CD14-positive monocyte (primary cell): ENCODE results near the gene NFE2L3. TPM values are rescaled to one million over a fixed set of nuclear protein-coding genes. Genes with fewer than 3 reads are reported as not detected.

ENCODE experiments used
- DNase-seq, 3 donors: peaks; one replicate each; pipeline ENCODE4 v3.0.0-alpha.2; 2011 to 2022
- H2AFZ ChIP-seq: 2 replicates; pipeline ENCODE4 v1.6.0; 2012; ENCODE audit warnings: mild to moderate bottlenecking, low read depth, low read length, inconsistent platforms; ENCODE audit not compliant: insufficient read depth, poor library complexity, severe bottlenecking
- H3K27ac ChIP-seq, 2 donors: 1 replicate in 1 of 2; 2 replicates in 1 of 2; pipeline ENCODE4 v1.5.1; 2012 to 2013; ENCODE audit warnings: low read length in 2 of 2, control low read depth in 1 of 2, inconsistent platforms in 1 of 2, low read depth in 1 of 2, mild to moderate bottlenecking in 1 of 2
- H3K27me3 ChIP-seq, 2 donors: one replicate each; pipeline versions ENCODE4 v1.6.0 to v1.6.1; 2011 to 2013; ENCODE audit warnings: low read length in 2 of 2; ENCODE audit not compliant: control insufficient read depth in 2 of 2, insufficient read depth in 2 of 2
- H3K36me3 ChIP-seq, 2 donors: replicated peaks in 1 of 2; 1 replicate in 1 of 2; 2 replicates in 1 of 2; pipeline versions ENCODE4 v1.5.1 to v1.6.1; 2012 to 2013; ENCODE audit warnings: low read length in 2 of 2, control low read depth in 1 of 2, inconsistent platforms in 1 of 2, mild to moderate bottlenecking in 1 of 2; ENCODE audit not compliant: insufficient read depth in 2 of 2, control insufficient read depth in 1 of 2
- H3K4me1 ChIP-seq, 2 donors: 1 replicate in 1 of 2; 2 replicates in 1 of 2; pipeline versions ENCODE4 v1.5.1 to v1.6.1; 2012 to 2013; ENCODE audit warnings: low read length in 2 of 2, control low read depth in 1 of 2, inconsistent platforms in 1 of 2, mild to moderate bottlenecking in 1 of 2, moderate library complexity in 1 of 2; ENCODE audit not compliant: insufficient read depth in 2 of 2, control insufficient read depth in 1 of 2
- H3K4me2 ChIP-seq: replicated peaks from 2 replicates; pipeline ENCODE3; 2012; ENCODE audit warnings: low read length, moderate library complexity, mild to moderate bottlenecking; ENCODE audit not compliant: poor library complexity, severe bottlenecking; ENCODE audit errors: extremely low read depth
- H3K4me3 ChIP-seq, 3 experiments: fragments of 200-600 bp in 1 of 3; sonication (generic) in 1 of 3; replicated peaks in 1 of 3; 1 replicate in 2 of 3; 2 replicates in 1 of 3; pipeline ENCODE4 v1.5.1; 2011 to 2013; ENCODE audit warnings: low read length in 3 of 3, mild to moderate bottlenecking in 3 of 3, control low read depth in 2 of 3, low read depth in 2 of 3, inconsistent platforms in 1 of 3, moderate library complexity in 1 of 3
- H3K79me2 ChIP-seq: 2 replicates; pipeline ENCODE4 v1.6.0; 2012; ENCODE audit warnings: mild to moderate bottlenecking, control low read depth, inconsistent platforms, low read length, moderate library complexity; ENCODE audit not compliant: insufficient read depth
- H3K9ac ChIP-seq: 2 replicates; pipeline ENCODE4 v1.6.0; 2017; ENCODE audit warnings: low read length, mild to moderate bottlenecking; ENCODE audit not compliant: insufficient read depth, poor library complexity, severe bottlenecking
- H3K9me3 ChIP-seq, 2 donors: replicated peaks in 1 of 2; 1 replicate in 1 of 2; 2 replicates in 1 of 2; pipeline versions ENCODE4 v1.5.1 to v1.6.1; 2012 to 2013; ENCODE audit warnings: low read length in 2 of 2, control low read depth in 1 of 2; ENCODE audit not compliant: control insufficient read depth in 1 of 2, insufficient read depth in 1 of 2
- H4K20me1 ChIP-seq: 2 replicates; pipeline ENCODE4 v1.6.0; 2012; ENCODE audit warnings: mild to moderate bottlenecking, low read length, control low read depth, moderate library complexity; ENCODE audit not compliant: insufficient read depth
- H3K27ac Mint-ChIP-seq, 7 donors: one replicate each; pipeline ENCODE4 v1.8.0; 2020; ENCODE audit warnings: mild to moderate bottlenecking in 7 of 7, mixed read lengths in 7 of 7, moderate library complexity in 6 of 7, inconsistent platforms in 2 of 7
- H3K27me3 Mint-ChIP-seq, 3 donors: one replicate each; pipeline ENCODE4 v1.8.0; 2021 to 2022; ENCODE audit warnings: low read depth in 3 of 3, mild to moderate bottlenecking in 3 of 3, mixed read lengths in 3 of 3, moderate library complexity in 3 of 3, inconsistent platforms in 1 of 3
- H3K36me3 Mint-ChIP-seq, 2 donors: one replicate each; pipeline ENCODE4 v1.8.0; 2020; ENCODE audit warnings: mixed read lengths in 2 of 2, inconsistent platforms in 1 of 2, mild to moderate bottlenecking in 1 of 2
- H3K4me1 Mint-ChIP-seq: one replicate; pipeline ENCODE4 v1.8.0; 2020; ENCODE audit warnings: mild to moderate bottlenecking, mixed read lengths
- H3K4me3 Mint-ChIP-seq, 2 donors: one replicate each; pipeline ENCODE4 v1.8.0; 2020; ENCODE audit warnings: mild to moderate bottlenecking in 2 of 2, mixed read lengths in 2 of 2, moderate library complexity in 1 of 2
- H3K9me3 Mint-ChIP-seq, 7 donors: one replicate each; pipeline ENCODE4 v1.8.0; 2020 to 2022; ENCODE audit warnings: mixed read lengths in 7 of 7, mild to moderate bottlenecking in 6 of 7, moderate library complexity in 6 of 7, inconsistent platforms in 2 of 7
- CTCF ChIP-seq: fragments of 200-600 bp; IDR thresholded peaks from one replicate; pipeline ENCODE4 v1.8.0; 2022; ENCODE audit warnings: antibody characterized with exemption, mild to moderate bottlenecking
- WGBS: methylation state at CpG from one replicate; pipeline ENCODE4 v1.1.5; 2013; ENCODE audit warnings: missing lambda C conversion rate; ENCODE audit not compliant: insufficient coverage; 5-methylcytosine and 5-hydroxymethylcytosine counted together
- intact Hi-C, 2 donors: fragments of 100-400 bp; cut with micrococcal nuclease; formaldehyde crosslinking; loops; one replicate each; pipeline versions ENCODE4 v1.15.0 to v1.15.1; 2023
- polyA plus RNA-seq, 3 donors: library from polyadenylated mRNA; depleted of rRNA in 1 of 3; unstranded in 2 of 3; stranded (reverse) in 1 of 3; fragments of 300-500 nt in 2 of 3; fragments of >200 nt in 1 of 3; fragmentation: Illumina TruSeq in 2 of 3; gene quantifications; 1 replicate in 2 of 3; 2 replicates in 1 of 3; pipeline ENCODE4 v1.2.3, GENCODE V29; 2012 to 2021

Gene NFE2L3
- polyA plus RNA-seq, 3 donors = 4.4 to 17.2 (median 10.6) TPM

GRCh38 chr7:26197153-26198115 is 45.4 kb downstream of the NFE2L3 start:
- Mint-ChIP-seq H3K27me3 (peaks cover 0 to 4% (median 0%) of the 10 kb centered on the region in 3 donors), H3K36me3 (peaks cover 58 to 61% of the 10 kb centered on the region in 2 donors), H3K27ac (peak overlapping the region; percentile 68 to 100 (median 95)), H3K9me3 (peaks cover 0 to 6% (median 2%) of the 10 kb centered on the region in 7 donors), H3K4me1 (peaks cover 45% of the 10 kb centered on the region), H3K4me3 (peak overlapping the region; percentile 99 to 100)
- Histone ChIP-seq H2AFZ (no peak overlapping the region), H3K9me3 (no peaks in the 10 kb centered on the region), H4K20me1 (peaks cover 81% of the 10 kb centered on the region), H3K9ac (peak overlapping the region; percentile 91), H3K79me2 (peaks cover 91% of the 10 kb centered on the region), H3K27ac (peak overlapping the region in 1 of 2 donors; percentile 93), H3K4me3 (peak overlapping the region; percentile 65 to 99 (median 67)), H3K4me2 (peak overlapping the region; percentile 84), H3K36me3 (peaks cover 48 to 49% of the 10 kb centered on the region in 2 donors), H3K4me1 (peaks cover 45 to 52% of the 10 kb centered on the region in 2 donors), H3K27me3 (no peaks in the 10 kb centered on the region)
- WGBS = 33% methylated on average over 3 of the region's 5 CpGs
- TF ChIP-seq CTCF = no peak
- DNase-seq = peak; percentile 67 to 92 (median 85)
- intact Hi-C loops = loop anchor here (2.0 to 10.0 kb wide), 6 partner anchors 40 to 305 kb away; partner anchors contain the start of gene NFE2L3 (in 1 of the 2)

- peak overlapping the region; percentile 99 to 100 for H3K4me3 Mint-ChIP-seq
- H3K9me3 Mint-ChIP-seq = peaks cover 0 to 6% (median 2%) of the 10 kb centered on the region in 7 donors
- Histone ChIP-seq H4K20me1 (peaks cover 73% of the 10 kb centered on the region), H3K27me3 (no peaks in the 10 kb centered on the region), H3K9me3 (no peaks in the 10 kb centered on the region), H3K4me1 (peaks cover 45 to 52% of the 10 kb centered on the region in 2 donors), H3K4me2 (peak overlapping the region; percentile 84), H3K36me3 (peaks cover 40 to 41% of the 10 kb centered on the region in 2 donors), H3K4me3 (peak overlapping the region; percentile 65 to 99 (median 67)), H2AFZ (no peak overlapping the region), H3K27ac (peak overlapping the region in 1 of 2 donors; percentile 93), H3K79me2 (peaks cover 91% of the 10 kb centered on the region), H3K9ac (peak overlapping the region; percentile 91)
- H3K36me3 Mint-ChIP-seq = peaks cover 50 to 52% of the 10 kb centered on the region in 2 donors
- TF ChIP-seq CTCF = peak; percentile 99
- intact Hi-C loops = loop anchor here (2.0 to 10.0 kb wide), 6 partner anchors 41 to 306 kb away; partner anchors contain the start of gene NFE2L3 (in 1 of the 2)
- H3K27ac Mint-ChIP-seq = peak overlapping the region; percentile 30 to 100 (median 99)
- H3K27me3 Mint-ChIP-seq = peaks cover 0 to 4% (median 0%) of the 10 kb centered on the region in 3 donors
- DNase-seq = peak in 1 of 3 donors; percentile 45
- peaks cover 42% of the 10 kb centered on the region for H3K4me1 Mint-ChIP-seq
- WGBS = no CpG with 5 or more reads among the region's 6 CpGs
These were observed 46.3 kb downstream of the NFE2L3 start for GRCh38 chr7:26198133-26198780.
